HUES64 (cell line): ENCODE results near the gene RNF10.

Source experiments
- H3K27ac ChIP-seq: 2 replicates; pipeline ENCODE4 v1.7.0; 2013; ENCODE audit warnings: low read depth, low read length, inconsistent platforms
- H3K27me3 ChIP-seq: 2 replicates; pipeline ENCODE4 v1.6.1; 2013; ENCODE audit warnings: mild to moderate bottlenecking, low read length; ENCODE audit not compliant: insufficient read depth
- H3K36me3 ChIP-seq: 2 replicates; pipeline ENCODE4 v1.6.1; 2013; ENCODE audit warnings: mild to moderate bottlenecking, low read length; ENCODE audit not compliant: insufficient read depth
- H3K4me1 ChIP-seq: 2 replicates; pipeline ENCODE4 v1.6.1; 2013; ENCODE audit warnings: mild to moderate bottlenecking, low read length, moderate library complexity; ENCODE audit not compliant: insufficient read depth
- H3K4me3 ChIP-seq: 2 replicates; pipeline ENCODE4 v1.5.1; 2013; ENCODE audit warnings: mild to moderate bottlenecking, low read length, moderate library complexity
- H3K9ac ChIP-seq: 2 replicates; pipeline ENCODE4 v1.6.1; 2013; ENCODE audit warnings: mild to moderate bottlenecking, low read depth, low read length
- H3K9me3 ChIP-seq: 2 replicates; pipeline ENCODE4 v1.6.1; 2013; ENCODE audit warnings: low read depth, low read length; ENCODE audit not compliant: insufficient read depth
- WGBS: fragments of 150-250, 120-280 bp; methylation state at CpG from one replicate; pipeline ENCODE4 v1.1.7; 2013; ENCODE audit warnings: missing lambda C conversion rate; 5-methylcytosine and 5-hydroxymethylcytosine counted together

The RNF10 gene

GRCh38 chr12:120580787-120581723, 46.9 kb downstream of the RNF10 start, which contains the start of gene POP5:
Gene POP5, minus strand, starts transcription at chr12:120581402. Its CDS starts 40 bp downstream, at chr12:120581362.
- H3K27ac ChIP-seq = peak within 1 kb of the TSS; percentile 46

GRCh38 chr12:120581998-120582397, 47.8 kb downstream of the RNF10 start:
- peaks cover 28% of the 10 kb centered on the region for H3K36me3 ChIP-seq
- H3K9ac ChIP-seq = no peak overlapping the region; the same call in 1 of the 2 replicates
- H3K27ac ChIP-seq = no peak overlapping the region
- H3K4me3 ChIP-seq = peak overlapping the region; percentile 82
- H3K9me3 ChIP-seq = no peaks in the 10 kb centered on the region
- H3K27me3 ChIP-seq = peaks cover 21% of the 10 kb centered on the region
- no peaks in the 10 kb centered on the region for H3K4me1 ChIP-seq
- 79% methylated on average over 7 of the region's 9 CpGs for WGBS

More at GRCh38 chr12:120580787-120581723, 46.9 kb downstream of the RNF10 start, which contains the start of gene POP5:
- Histone ChIP-seq H3K4me3 (peak within 1 kb of the TSS; percentile 82), H3K4me1 (no peaks in the 10 kb centered on the region), H3K36me3 (peaks cover 37% of the 10 kb centered on the region), H3K9ac (peak within 1 kb of the TSS; percentile 86), H3K9me3 (no peaks in the 10 kb centered on the region), H3K27me3 (peaks cover 21% of the 10 kb centered on the region)
- under 1% methylated on average over 56 of the region's 56 CpGs for WGBS

- H3K4me3 ChIP-seq = peak overlapping the region; percentile 33
- peaks cover 13% of the 10 kb centered on the region for H3K36me3 ChIP-seq
- H3K9ac ChIP-seq = no peak overlapping the region
- no peaks in the 10 kb centered on the region for H3K4me1 ChIP-seq
- H3K27me3 ChIP-seq = peaks cover 21% of the 10 kb centered on the region
- H3K27ac ChIP-seq = no peak overlapping the region
- no peaks in the 10 kb centered on the region for H3K9me3 ChIP-seq
- 28% methylated on average over 20 of the region's 20 CpGs for WGBS
Observed at GRCh38 chr12:120583478-120584030, 49.4 kb downstream of the RNF10 start.

- peak overlapping the region; percentile 65 for H3K4me3 ChIP-seq
- H3K36me3 ChIP-seq = peaks cover 3% of the 10 kb centered on the region
- WGBS = 3% methylated on average over 65 of the region's 65 CpGs
- no peaks in the 10 kb centered on the region for H3K4me1 ChIP-seq
- no peak overlapping the region for H3K27ac ChIP-seq
- peak overlapping the region; percentile 60 for H3K9ac ChIP-seq
- peaks cover 21% of the 10 kb centered on the region for H3K27me3 ChIP-seq
- H3K9me3 ChIP-seq = no peaks in the 10 kb centered on the region
Observed at GRCh38 chr12:120584343-120585149, 50.4 kb downstream of the RNF10 start.

- no peaks in the 10 kb centered on the region for H3K36me3 ChIP-seq
- no peak overlapping the region for H3K27ac ChIP-seq
- no peaks in the 10 kb centered on the region for H3K4me1 ChIP-seq
- H3K9me3 ChIP-seq = no peaks in the 10 kb centered on the region
- H3K27me3 ChIP-seq = peaks cover 21% of the 10 kb centered on the region
- H3K4me3 ChIP-seq = no peak overlapping the region
- no peak overlapping the region for H3K9ac ChIP-seq
- WGBS = 72% methylated on average over 7 of the region's 7 CpGs
Observed at GRCh38 chr12:120586206-120586605, 52.0 kb downstream of the RNF10 start.

- Histone ChIP-seq H3K4me3 (no peak overlapping the region), H3K27me3 (peaks cover 21% of the 10 kb centered on the region), H3K36me3 (no peaks in the 10 kb centered on the region), H3K9me3 (no peaks in the 10 kb centered on the region), H3K4me1 (0 out of 2 replicates have a peak, but pooled peaks cover 4% of the 10 kb centered on the region), H3K27ac (no peak overlapping the region), H3K9ac (no peak overlapping the region)
- 88% methylated on average over 2 of the region's 2 CpGs for WGBS
Observed at GRCh38 chr12:120586860-120587259, 52.7 kb downstream of the RNF10 start.

- Histone ChIP-seq H3K27ac (no peak overlapping the region), H3K27me3 (peaks cover 21% of the 10 kb centered on the region), H3K4me3 (no peak overlapping the region), H3K4me1 (0 out of 2 replicates have a peak, but pooled peaks cover 4% of the 10 kb centered on the region), H3K9ac (no peak overlapping the region), H3K9me3 (no peaks in the 10 kb centered on the region), H3K36me3 (no peaks in the 10 kb centered on the region)
- WGBS = 100% methylated on average over 1 of the region's 1 CpG
Observed at GRCh38 chr12:120588371-120588770, 54.2 kb downstream of the RNF10 start.

- Histone ChIP-seq H3K4me1 (0 out of 2 replicates have a peak, but pooled peaks cover 4% of the 10 kb centered on the region), H3K9me3 (no peaks in the 10 kb centered on the region), H3K27me3 (peaks cover 13% of the 10 kb centered on the region), H3K36me3 (no peaks in the 10 kb centered on the region), H3K9ac (no peak overlapping the region), H3K4me3 (no peak overlapping the region), H3K27ac (no peak overlapping the region)
- WGBS = 91% methylated on average over 17 of the region's 17 CpGs
Observed at GRCh38 chr12:120588948-120589930, 55.1 kb downstream of the RNF10 start.

GRCh38 chr12:120590741-120591407, 56.7 kb downstream of the RNF10 start:
- 0 out of 2 replicates have a peak, but pooled peaks cover 4% of the 10 kb centered on the region for H3K4me1 ChIP-seq
- H3K4me3 ChIP-seq = no peak overlapping the region
- H3K36me3 ChIP-seq = no peaks in the 10 kb centered on the region
- H3K9me3 ChIP-seq = no peaks in the 10 kb centered on the region
- no peak overlapping the region for H3K9ac ChIP-seq
- H3K27ac ChIP-seq = no peak overlapping the region
- 0 out of 2 replicates have a peak, but pooled peaks cover under 1% of the 10 kb centered on the region for H3K27me3 ChIP-seq
- WGBS = 95% methylated on average over 6 of the region's 6 CpGs
